Suppressor macrophage treated with lipopolysaccharide for 1 hour (primary cell): ENCODE data around the gene WDR26.
A peak's percentile ranks its signal among the peaks of the same experiment; 100 is the strongest.

ENCODE experiments used
- DNase-seq, 3 donors: peaks; one replicate each; pipeline ENCODE4 v3.0.0-alpha.2; 2020 to 2022

WDR26 gene

GRCh38 chr1:224343679-224344078 is 90.9 kb downstream of the WDR26 start:
- DNase-seq: no peak

DNA sequence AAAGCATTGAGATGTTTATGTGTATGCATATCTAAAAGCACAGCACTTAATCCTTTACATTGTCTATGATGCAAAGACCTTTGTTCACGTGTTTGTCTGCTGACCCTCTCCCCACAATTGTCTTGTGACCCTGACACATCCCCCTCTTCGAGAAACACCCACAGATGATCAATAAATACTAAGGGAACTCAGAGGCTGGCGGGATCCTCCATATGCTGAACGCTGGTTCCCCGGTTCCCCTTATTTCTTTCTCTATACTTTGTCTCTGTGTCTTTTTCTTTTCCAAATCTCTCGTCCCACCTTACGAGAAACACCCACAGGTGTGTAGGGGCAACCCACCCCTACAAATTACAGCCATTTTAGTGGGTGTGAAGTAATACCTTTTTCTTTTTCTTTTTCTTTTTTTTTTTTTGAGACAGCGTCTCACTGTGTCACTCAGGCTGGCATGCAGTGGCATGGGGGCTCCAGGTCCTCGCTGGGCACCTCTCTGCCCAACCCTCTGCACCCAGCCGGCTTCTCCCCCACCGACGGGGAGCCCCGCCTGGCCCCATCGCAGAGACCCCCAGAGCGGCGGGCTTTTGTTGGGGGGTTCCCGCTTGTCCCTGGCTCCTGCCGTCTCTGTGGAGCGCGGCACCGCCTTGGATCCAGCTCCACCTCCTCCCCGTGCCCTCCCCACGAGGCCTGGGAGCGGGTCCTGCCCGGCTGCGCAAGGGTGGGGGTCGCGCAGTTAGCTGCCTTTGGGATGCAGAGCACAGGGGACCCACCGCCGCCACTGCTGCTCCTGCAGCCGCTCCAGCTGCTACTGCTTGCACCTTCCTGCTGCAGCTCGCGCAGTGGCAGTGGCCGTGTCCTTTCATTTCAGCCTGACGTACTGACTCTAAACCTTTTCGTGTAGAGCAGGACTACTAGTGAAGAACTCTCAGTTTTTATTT is 93.9 kb downstream of the WDR26 start:
- DNase-seq: peak in 2 of 3 donors; percentile 31 to 47

DNA sequence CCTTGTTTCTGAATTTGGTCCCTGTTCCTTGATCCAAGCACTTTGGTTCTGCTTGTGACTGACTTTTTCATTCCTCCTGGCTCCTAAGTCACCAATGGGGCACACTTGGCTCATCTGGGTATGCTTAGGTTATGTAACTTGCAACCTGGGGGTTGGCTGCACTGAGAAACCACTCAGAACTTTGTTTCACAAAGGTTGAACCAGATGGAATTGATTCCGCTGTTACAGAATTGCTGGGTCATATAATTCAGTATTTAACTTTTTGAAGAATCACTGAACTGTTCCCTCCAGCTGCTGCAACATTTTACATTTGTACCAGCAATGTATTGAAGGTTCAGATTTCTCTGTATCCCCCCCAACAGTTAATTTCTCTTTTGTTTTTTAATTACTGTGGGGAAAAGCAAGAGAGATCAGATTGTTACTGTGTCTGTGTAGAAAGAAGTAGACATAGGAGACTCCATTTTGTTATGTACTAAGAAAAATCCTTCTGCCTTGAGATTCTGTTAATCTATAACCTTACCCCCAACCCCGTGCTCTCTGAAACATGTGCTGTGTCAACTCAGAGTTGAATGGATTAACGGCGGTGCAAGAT is 95.1 kb downstream of the WDR26 start:
- DNase-seq: no peak

- peak in 2 of 3 donors; percentile 7 to 24 for DNase-seq
Observed at GRCh38 chr1:224338150-224338838, 96.3 kb downstream of the WDR26 start.
